ENCODE results near the gene MPZL2.

DNA sequence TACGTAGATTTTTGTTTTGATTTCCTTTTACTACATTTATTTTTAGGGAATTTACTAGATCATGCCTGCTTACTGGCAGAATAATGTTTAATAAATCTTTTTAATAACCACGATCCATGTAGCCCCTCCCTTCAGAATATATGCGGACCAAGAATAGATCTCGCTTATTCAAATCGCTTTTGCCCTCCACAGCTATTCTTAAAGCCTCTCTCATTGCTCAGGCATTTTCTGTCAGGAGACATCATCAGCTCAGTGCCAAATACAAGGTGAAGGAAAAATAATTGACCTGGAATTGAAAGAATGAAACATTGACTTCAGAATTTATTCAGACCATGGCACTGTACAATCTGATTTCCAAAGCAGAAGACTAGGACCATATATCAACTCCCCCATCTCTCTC, 29.3 kb downstream of the MPZL2 start:
- TF ChIP-seq, protein P1, sequence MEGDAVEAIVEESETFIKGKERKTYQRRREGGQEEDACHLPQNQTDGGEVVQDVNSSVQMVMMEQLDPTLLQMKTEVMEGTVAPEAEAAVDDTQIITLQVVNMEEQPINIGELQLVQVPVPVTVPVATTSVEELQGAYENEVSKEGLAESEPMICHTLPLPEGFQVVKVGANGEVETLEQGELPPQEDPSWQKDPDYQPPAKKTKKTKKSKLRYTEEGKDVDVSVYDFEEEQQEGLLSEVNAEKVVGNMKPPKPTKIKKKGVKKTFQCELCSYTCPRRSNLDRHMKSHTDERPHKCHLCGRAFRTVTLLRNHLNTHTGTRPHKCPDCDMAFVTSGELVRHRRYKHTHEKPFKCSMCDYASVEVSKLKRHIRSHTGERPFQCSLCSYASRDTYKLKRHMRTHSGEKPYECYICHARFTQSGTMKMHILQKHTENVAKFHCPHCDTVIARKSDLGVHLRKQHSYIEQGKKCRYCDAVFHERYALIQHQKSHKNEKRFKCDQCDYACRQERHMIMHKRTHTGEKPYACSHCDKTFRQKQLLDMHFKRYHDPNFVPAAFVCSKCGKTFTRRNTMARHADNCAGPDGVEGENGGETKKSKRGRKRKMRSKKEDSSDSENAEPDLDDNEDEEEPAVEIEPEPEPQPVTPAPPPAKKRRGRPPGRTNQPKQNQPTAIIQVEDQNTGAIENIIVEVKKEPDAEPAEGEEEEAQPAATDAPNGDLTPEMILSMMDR (IDR thresholded peaks at IDR 0.05): no peak
- TF ChIP-seq POLR2A (IDR thresholded peaks at IDR 0.05): no peak

Measured in esophagus squamous epithelium (tissue), 4 donors.